Measurements from ENCODE around the gene ASIC4.

GRCh38 chr2:219473511-219473910 lies 40.8 kb upstream of the ASIC4 start:
- no peak for TF ChIP-seq JUN (CRISPR knock-in tag; IDR thresholded peaks at IDR 0.05)
- TF ChIP-seq E2F1 (CRISPR knock-in tag; IDR thresholded peaks at IDR 0.05) = no peak
- no peak for TF ChIP-seq NR3C1 (CRISPR knock-in tag; conservative IDR thresholded peaks at IDR 0.05; ENCODE audit: low read depth)
- no peak for TF ChIP-seq ETV6 (CRISPR knock-in tag; IDR thresholded peaks at IDR 0.05)

All from WTC11 (cell line).